SJSA1 (cell line): Measurements from ENCODE around the gene SMIM35. TPM values are rescaled to one million over a fixed set of nuclear protein-coding genes. Genes with fewer than 3 reads are reported as not detected.

Experiments
- DNase-seq, 2 experiments: peaks; one replicate each; pipeline ENCODE4 v3.0.0-alpha.2; 2015 to 2020; ENCODE audit warnings: low spot score in 2 of 2, low read depth in 1 of 2
- H3K27ac ChIP-seq: fragments of 250-450 bp; sonication (Bioruptor Pico); 2 replicates; pipeline ENCODE4 v1.5.1; 2020; ENCODE audit warnings: mild to moderate bottlenecking, moderate library complexity
- H3K27me3 ChIP-seq: fragments of 250-450 bp; sonication (Bioruptor Pico); replicated peaks from 2 replicates; pipeline ENCODE4 v1.5.1; 2020; ENCODE audit warnings: mild to moderate bottlenecking, moderate library complexity
- H3K36me3 ChIP-seq: fragments of 250-450 bp; sonication (Bioruptor Pico); 2 replicates; pipeline ENCODE4 v1.5.1; 2020; ENCODE audit warnings: mild to moderate bottlenecking
- H3K4me1 ChIP-seq: fragments of 250-450 bp; sonication (Bioruptor Pico); replicated peaks from 2 replicates; pipeline ENCODE4 v1.6.1; 2021; ENCODE audit warnings: mild to moderate bottlenecking
- H3K4me3 ChIP-seq: fragments of 250-450 bp; sonication (Bioruptor Pico); 2 replicates; pipeline ENCODE4 v1.5.1; 2020; ENCODE audit warnings: mild to moderate bottlenecking
- H3K9me3 ChIP-seq: fragments of 250-450 bp; sonication (Bioruptor Pico); replicated peaks from 2 replicates; pipeline ENCODE4 v1.5.1; 2020; ENCODE audit warnings: mild to moderate bottlenecking
- total RNA-seq: library from RNA; depleted of rRNA; stranded (reverse); fragments of >200 nt; shearing (Covaris generic); gene quantifications from 2 replicates; pipeline ENCODE4 v1.2.3, GENCODE V29; 2014; rRNA removed

SMIM35 gene
- total RNA-seq, 1 experiment from 2014 or later = not detected

DNA sequence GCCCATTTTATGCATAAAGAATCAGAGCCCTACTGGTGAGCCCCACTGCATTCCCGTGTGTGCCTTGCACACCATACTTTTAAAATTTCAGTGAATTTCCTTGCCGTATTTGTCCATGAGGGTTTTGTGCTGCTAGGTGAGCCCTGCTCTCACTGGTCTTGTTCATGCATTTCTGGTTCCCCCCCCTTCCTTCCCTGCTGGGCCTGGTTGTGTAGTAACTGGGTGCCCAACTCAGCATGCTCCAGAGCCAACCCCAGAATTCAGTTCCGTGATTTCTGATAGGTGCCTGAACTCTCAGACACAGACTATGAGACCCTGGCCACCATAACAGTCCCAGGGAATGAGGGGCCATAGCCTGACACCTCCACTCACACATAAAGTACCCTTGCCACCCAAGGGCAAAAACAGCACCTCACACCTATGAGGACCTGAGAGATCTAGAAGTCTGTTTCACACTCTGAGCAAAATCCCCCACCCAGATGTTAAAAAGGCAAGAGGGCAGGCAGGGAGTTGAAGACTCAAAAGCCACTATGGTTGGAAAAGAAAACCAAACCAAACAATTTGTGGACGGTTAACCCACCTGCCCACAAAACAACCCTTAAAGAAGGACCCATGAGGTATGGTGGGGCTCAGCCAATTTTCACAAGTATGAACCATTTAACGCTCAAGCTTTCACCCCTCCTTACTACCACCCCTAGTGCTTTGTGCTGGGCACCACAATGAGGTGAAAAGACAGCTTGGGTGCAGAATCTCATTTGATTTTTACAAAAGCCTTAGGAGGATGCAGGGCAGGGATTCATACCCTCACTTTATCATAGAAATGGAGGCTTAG, 117.4 kb downstream of the SMIM35 start:
- Histone ChIP-seq H3K4me3 (no peak overlapping the region), H3K27me3 (no peaks in the 10 kb centered on the region), H3K4me1 (no peaks in the 10 kb centered on the region), H3K36me3 (no peaks in the 10 kb centered on the region), H3K9me3 (no peaks in the 10 kb centered on the region), H3K27ac (no peak overlapping the region)
- DNase-seq = no peak

DNA sequence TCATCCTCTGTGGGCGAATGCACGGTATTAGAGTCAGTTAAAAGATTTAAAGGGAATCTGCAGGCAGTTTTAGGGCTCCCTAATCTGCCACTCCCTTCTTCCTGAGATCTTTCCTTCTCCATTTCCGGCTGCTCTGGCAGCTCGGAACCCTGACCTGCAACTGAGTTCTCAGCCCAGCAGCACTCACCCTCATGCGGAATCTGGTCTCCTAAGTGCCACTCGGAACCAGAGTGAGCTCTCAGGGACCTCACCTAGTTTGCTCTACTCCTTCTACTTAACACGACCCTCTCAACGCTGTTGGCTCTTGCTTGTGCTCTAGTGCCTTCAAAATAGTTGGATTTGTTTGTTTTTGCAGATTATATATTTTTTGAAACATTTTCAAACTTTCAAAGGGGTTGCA, 119.9 kb downstream of the SMIM35 start:
- Histone ChIP-seq H3K36me3 (no peaks in the 10 kb centered on the region), H3K9me3 (no peaks in the 10 kb centered on the region), H3K4me1 (no peaks in the 10 kb centered on the region), H3K27ac (no peak overlapping the region), H3K27me3 (no peaks in the 10 kb centered on the region), H3K4me3 (no peak overlapping the region)
- no peak for DNase-seq

DNA sequence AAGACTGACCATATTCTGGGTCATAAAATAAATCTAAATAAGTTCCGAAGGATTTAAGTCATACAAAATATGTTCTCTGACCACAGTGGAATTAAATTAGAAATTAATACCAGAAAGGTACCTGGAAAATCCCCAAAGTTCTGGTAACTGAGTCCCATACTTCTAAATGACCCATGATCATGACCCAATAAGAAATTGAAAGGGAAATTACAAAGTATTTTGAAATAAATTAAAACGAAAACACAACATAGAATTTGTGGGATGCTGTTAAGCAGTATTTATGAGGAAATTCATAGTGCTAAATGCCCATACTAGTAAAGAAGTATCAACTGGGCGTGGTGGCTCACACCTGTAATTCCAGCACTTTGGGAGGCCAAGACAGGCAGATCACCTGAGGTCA, 123.9 kb downstream of the SMIM35 start:
- Histone ChIP-seq H3K4me3 (no peak overlapping the region), H3K4me1 (no peaks in the 10 kb centered on the region), H3K36me3 (no peaks in the 10 kb centered on the region), H3K9me3 (no peaks in the 10 kb centered on the region), H3K27ac (no peak overlapping the region), H3K27me3 (no peaks in the 10 kb centered on the region)
- no peak for DNase-seq

DNA sequence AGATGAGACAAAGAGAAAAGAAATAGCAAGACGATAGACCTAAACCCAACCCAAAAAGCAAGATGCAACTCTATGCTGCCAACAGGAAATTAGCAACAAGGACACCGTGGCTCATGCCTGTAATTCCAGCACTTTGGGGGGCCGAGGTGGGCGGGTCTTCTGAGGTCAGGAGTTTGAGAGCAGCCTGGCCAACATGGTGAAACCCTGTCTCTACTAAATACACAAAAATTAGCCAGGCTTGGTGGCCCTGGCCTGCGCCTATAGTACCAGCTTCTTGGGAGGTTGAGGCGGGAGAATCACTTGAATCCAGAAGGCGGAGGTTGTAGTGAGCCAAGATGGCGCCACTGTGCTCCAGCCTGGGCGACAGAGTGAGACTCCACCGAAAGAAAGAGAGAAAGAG, 124.9 kb downstream of the SMIM35 start:
- no peaks in the 10 kb centered on the region for H3K9me3 ChIP-seq
- H3K4me3 ChIP-seq = no peak overlapping the region
- H3K27ac ChIP-seq = no peak overlapping the region
- no peaks in the 10 kb centered on the region for H3K36me3 ChIP-seq
- DNase-seq = no peak
- no peaks in the 10 kb centered on the region for H3K4me1 ChIP-seq
- no peaks in the 10 kb centered on the region for H3K27me3 ChIP-seq

DNA sequence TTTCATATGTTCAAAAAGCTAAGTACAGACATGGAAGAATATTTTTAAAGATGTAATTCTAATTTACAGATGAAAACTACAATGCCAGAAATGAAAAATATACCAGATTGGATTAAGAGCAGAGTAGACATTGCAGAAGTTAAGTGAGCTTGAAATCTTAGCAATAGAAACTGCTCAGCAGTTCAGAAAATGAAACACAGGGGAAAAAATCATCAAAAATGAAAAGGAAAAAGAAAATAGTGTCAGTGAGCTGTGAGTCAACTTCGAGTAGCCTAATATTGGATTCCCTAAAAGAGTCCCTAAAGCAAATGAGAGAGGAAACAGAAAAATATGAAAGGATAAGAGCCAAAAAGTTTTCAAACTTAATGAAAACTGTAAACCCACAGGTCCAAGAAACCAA, 126.4 kb downstream of the SMIM35 start:
- Histone ChIP-seq H3K36me3 (no peaks in the 10 kb centered on the region), H3K27ac (no peak overlapping the region), H3K4me1 (no peaks in the 10 kb centered on the region), H3K9me3 (no peaks in the 10 kb centered on the region), H3K4me3 (no peak overlapping the region), H3K27me3 (no peaks in the 10 kb centered on the region)
- no peak for DNase-seq

DNA sequence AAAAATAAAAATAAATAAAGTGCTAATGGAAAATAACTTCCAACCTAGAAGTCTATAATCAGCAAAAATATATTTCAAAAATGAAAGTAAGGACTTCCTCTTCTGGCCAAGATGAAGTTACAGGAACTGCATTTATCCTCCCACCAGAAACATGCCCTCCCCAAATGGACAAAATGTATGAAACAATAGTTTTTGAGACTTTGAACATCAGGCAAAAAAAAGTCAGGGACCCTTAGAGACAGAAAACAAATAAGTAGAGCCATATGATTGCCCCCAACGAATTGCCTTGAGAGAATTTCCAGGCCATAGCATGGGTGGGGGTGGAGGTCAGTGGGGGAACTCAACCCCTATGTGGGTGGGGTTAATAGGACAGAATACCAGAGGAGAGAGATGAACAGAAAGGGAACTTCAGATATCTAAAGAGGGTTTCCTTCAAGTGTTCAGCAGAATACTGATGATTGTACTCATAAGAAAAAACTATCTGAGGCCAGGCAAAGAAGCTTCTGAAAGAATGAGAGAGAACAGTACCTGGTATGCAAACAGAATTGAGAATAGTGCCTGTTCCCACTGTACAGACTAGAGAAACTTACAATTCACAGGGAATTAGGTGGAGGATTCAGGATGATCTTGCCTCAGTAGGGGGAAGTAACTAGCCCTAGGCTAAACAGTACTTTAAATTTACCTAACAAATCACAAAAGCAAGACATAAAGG, 127.2 kb downstream of the SMIM35 start:
- Histone ChIP-seq H3K4me1 (no peaks in the 10 kb centered on the region), H3K27me3 (no peaks in the 10 kb centered on the region), H3K4me3 (no peak overlapping the region), H3K36me3 (no peaks in the 10 kb centered on the region), H3K27ac (no peak overlapping the region), H3K9me3 (no peaks in the 10 kb centered on the region)
- DNase-seq = no peak

DNA sequence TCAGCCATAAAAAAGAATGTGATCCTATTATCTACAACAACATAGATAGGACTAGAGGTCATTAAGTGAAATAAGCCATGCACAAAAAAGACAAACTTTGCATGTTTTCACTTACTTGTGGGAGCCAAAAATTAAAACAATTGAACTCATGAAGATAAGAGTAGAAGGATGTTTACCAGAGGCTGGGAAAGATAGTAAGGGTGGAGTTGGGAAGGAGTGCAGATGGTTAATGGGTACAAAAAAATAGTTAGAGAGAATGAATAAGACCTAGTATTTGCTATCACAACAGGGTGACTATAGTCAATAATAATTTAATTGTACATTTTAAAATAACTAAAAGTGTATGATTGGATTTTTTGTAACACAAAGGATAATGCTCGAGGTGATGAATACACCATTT, 127.8 kb downstream of the SMIM35 start:
- no peak overlapping the region for H3K4me3 ChIP-seq
- H3K4me1 ChIP-seq = no peaks in the 10 kb centered on the region
- no peaks in the 10 kb centered on the region for H3K36me3 ChIP-seq
- no peak overlapping the region for H3K27ac ChIP-seq
- no peaks in the 10 kb centered on the region for H3K27me3 ChIP-seq
- H3K9me3 ChIP-seq = no peaks in the 10 kb centered on the region
- no peak for DNase-seq

Other genes with a start within 250 kb of the SMIM35 start
- 0.05 TPM in 1 of 2 replicates, not detected in the other for gene FXYD6, start 210.3 kb downstream of the SMIM35 start, total RNA-seq
- not detected in 2 replicates for gene TMPRSS13, start 157.6 kb downstream of the SMIM35 start, total RNA-seq
- not detected in 2 replicates for gene IL10RA, start 100.6 kb downstream of the SMIM35 start, total RNA-seq
- gene TMPRSS4, start 9.9 kb downstream of the SMIM35 start, total RNA-seq = not detected in 2 replicates
- not detected in 2 replicates for gene SCN4B, start 65.9 kb upstream of the SMIM35 start, total RNA-seq
- not detected in 2 replicates for gene SCN2B, start 89.7 kb upstream of the SMIM35 start, total RNA-seq
- gene JAML, start 138.0 kb upstream of the SMIM35 start, total RNA-seq = not detected in 2 replicates
- not detected in 2 replicates for gene MPZL3, start 165.4 kb upstream of the SMIM35 start, total RNA-seq
- gene MPZL2, start 177.3 kb upstream of the SMIM35 start, total RNA-seq = not detected in 2 replicates
- gene CD3E, start 217.8 kb upstream of the SMIM35 start, total RNA-seq = not detected in 2 replicates